Esophagus squamous epithelium (tissue), 5 donors: Measurements from ENCODE around the gene LTF. TPM values are rescaled to one million over a fixed set of nuclear protein-coding genes. Genes with fewer than 3 reads are reported as not detected.

Experiments
- DNase-seq: peaks from one replicate; lab custom pipeline; 2025; lab: John Stamatoyannopoulos, UW
- H3K27ac ChIP-seq, 4 donors: fragments of 200-600 bp; sonication (generic); one replicate each; pipeline ENCODE4 v1.5.1; 2016 to 2019; ENCODE audit warnings: mild to moderate bottlenecking in 1 of 4
- H3K27me3 ChIP-seq, 4 donors: fragments of 200-600 bp; sonication (generic); 1 replicate in 3 of 4; 2 replicates in 1 of 4; pipeline versions ENCODE4 v1.5.1 to v1.6.0; 2017 to 2021; ENCODE audit warnings: antibody characterized with exemption in 1 of 4
- H3K36me3 ChIP-seq, 3 donors: fragments of 200-600 bp; sonication (generic); one replicate each; pipeline ENCODE4 v1.5.1; 2016 to 2019
- H3K4me1 ChIP-seq, 3 donors: fragments of 200-600 bp; sonication (generic); one replicate each; pipeline ENCODE4 v1.5.1; 2017 to 2019
- H3K4me3 ChIP-seq, 4 donors: fragments of 200-600 bp; sonication (generic); 1 replicate in 3 of 4; 2 replicates in 1 of 4; pipeline ENCODE4 v1.5.1; 2016 to 2019; ENCODE audit warnings: mild to moderate bottlenecking in 2 of 4, moderate library complexity in 1 of 4
- H3K9me3 ChIP-seq, 3 donors: fragments of 200-600 bp; sonication (generic); one replicate each; pipeline ENCODE4 v1.5.1; 2016 to 2019
- CTCF ChIP-seq, 6 experiments: fragments of 450-650 bp in 4 of 6; fragments of 200-600 bp in 2 of 6; sonication (generic) in 2 of 6; IDR thresholded peaks; one replicate each; pipeline ENCODE4 v1.5.1; 2016 to 2019; ENCODE audit warnings: antibody characterized with exemption in 6 of 6, mild to moderate bottlenecking in 4 of 6, moderate library complexity in 4 of 6
- POLR2A ChIP-seq, 4 donors: fragments of 450-650 bp; IDR thresholded peaks; one replicate each; pipeline ENCODE4 v1.6.1; 2017; ENCODE audit warnings: antibody characterized with exemption in 4 of 4, mild to moderate bottlenecking in 4 of 4, moderate library complexity in 3 of 4
- WGBS, 2 donors: methylation state at CpG; one replicate each; pipeline ENCODE4 v1.1.5; 2018; 5-methylcytosine and 5-hydroxymethylcytosine counted together
- intact Hi-C: fragments of 100-400 bp; cut with DNase I; formaldehyde crosslinking; loops from one replicate; pipeline ENCODE4 v1.15.0; 2022
- total RNA-seq, 4 donors: library from RNA; depleted of rRNA; stranded (reverse); fragments of >200 nt; gene quantifications; one replicate each; pipeline ENCODE4 v1.1.0, GENCODE V29; 2016
- donor health status: DM: yes; HTN: yes; CAD: no.

The LTF gene
- total RNA-seq, 4 donors from 2014 or later, result 0.57 to 204 (median 2.6) TPM

GRCh38 chr3:46506526-46506925 is 41.8 kb upstream of the LTF start:
- H3K4me3 ChIP-seq, result no peak overlapping the region
- intact Hi-C loops, result no loop called here
- H3K36me3 ChIP-seq, result no peaks in the 10 kb centered on the region
- TF ChIP-seq POLR2A (IDR thresholded peaks at IDR 0.05) (no peak), CTCF (IDR thresholded peaks at IDR 0.05) (no peak)
- H3K27ac ChIP-seq, result no peak overlapping the region
- H3K4me1 ChIP-seq, result no peaks in the 10 kb centered on the region
- WGBS, 2 donors, result 83 to 88% methylated on average over 3 of the region's 3 CpGs
- no peak for DNase-seq
- H3K9me3 ChIP-seq, result no peaks in the 10 kb centered on the region
- no peaks in the 10 kb centered on the region for H3K27me3 ChIP-seq

GRCh38 chr3:46505953-46506352 is 41.2 kb upstream of the LTF start:
- H3K4me1 ChIP-seq, result no peaks in the 10 kb centered on the region
- no peak for TF ChIP-seq POLR2A (IDR thresholded peaks at IDR 0.05)
- TF ChIP-seq CTCF (IDR thresholded peaks at IDR 0.05), result no peak
- DNase-seq, result no peak
- H3K36me3 ChIP-seq, result no peaks in the 10 kb centered on the region
- H3K27ac ChIP-seq, result no peak overlapping the region
- H3K4me3 ChIP-seq, result no peak overlapping the region
- intact Hi-C loops, result no loop called here
- no peaks in the 10 kb centered on the region for H3K9me3 ChIP-seq
- no peaks in the 10 kb centered on the region for H3K27me3 ChIP-seq
- WGBS, 2 donors, result 86 to 92% methylated on average over 7 to 10 of the region's 10 CpGs

- Histone ChIP-seq H3K4me1 (no peaks in the 10 kb centered on the region), H3K27me3 (no peaks in the 10 kb centered on the region), H3K4me3 (no peak overlapping the region), H3K9me3 (no peaks in the 10 kb centered on the region), H3K27ac (no peak overlapping the region), H3K36me3 (no peaks in the 10 kb centered on the region)
- intact Hi-C loops, result no loop called here
- 37 to 44% methylated on average over 5 of the region's 5 CpGs for WGBS, 2 donors
- no peak for DNase-seq
- no peak for TF ChIP-seq POLR2A (IDR thresholded peaks at IDR 0.05)
Observed at GRCh38 chr3:46504789-46505188, 40.1 kb upstream of the LTF start.

GRCh38 chr3:46503200-46503874 is 38.6 kb upstream of the LTF start:
- DNase-seq, result no peak
- intact Hi-C loops, result no loop called here
- Histone ChIP-seq H3K9me3 (no peaks in the 10 kb centered on the region), H3K27me3 (no peaks in the 10 kb centered on the region), H3K36me3 (no peaks in the 10 kb centered on the region), H3K27ac (no peak overlapping the region), H3K4me1 (no peaks in the 10 kb centered on the region), H3K4me3 (no peak overlapping the region)
- 60 to 70% methylated on average over 6 to 7 of the region's 7 CpGs for WGBS, 2 donors
- TF ChIP-seq POLR2A (IDR thresholded peaks at IDR 0.05), result no peak
- TF ChIP-seq CTCF (IDR thresholded peaks at IDR 0.05), result no peak

- no peaks in the 10 kb centered on the region for H3K36me3 ChIP-seq
- intact Hi-C loops, result no loop called here
- TF ChIP-seq CTCF (IDR thresholded peaks at IDR 0.05) (no peak), POLR2A (IDR thresholded peaks at IDR 0.05) (no peak)
- peaks cover 0 to 7% (median 0%) of the 10 kb centered on the region in 4 donors for H3K27me3 ChIP-seq
- no peaks in the 10 kb centered on the region for H3K4me1 ChIP-seq
- H3K9me3 ChIP-seq, result no peaks in the 10 kb centered on the region
- H3K27ac ChIP-seq, result no peak overlapping the region
- H3K4me3 ChIP-seq, result no peak overlapping the region
- no peak for DNase-seq
- 70 to 76% methylated on average over 4 of the region's 4 CpGs for WGBS, 2 donors
Observed at GRCh38 chr3:46501702-46502101, 37.0 kb upstream of the LTF start.
